Gastrocnemius medialis (tissue), 4 donors: ENCODE results near the gene NRARP. TPM values are rescaled to one million over a fixed set of nuclear protein-coding genes. Genes with fewer than 3 reads are reported as not detected.
"Not testable (repeated sequence)": the region's sequence is repeated elsewhere in the genome, so short reads cannot be mapped to it uniquely, and the experiment has no call there.

Experiments used
- ATAC-seq, 2 donors: fragments of 150-250 bp; one replicate each; pipeline ENCODE4 v1.9.1; 2016
- DNase-seq, 2 donors: peaks; one replicate each; pipeline ENCODE4 v3.0.0-alpha.2; 2019
- H3K27ac ChIP-seq, 4 donors: fragments of 200-600 bp; sonication (generic); 1 replicate in 1 of 4; 2 replicates in 3 of 4; pipeline ENCODE4 v1.5.1; 2016 to 2018; ENCODE audit warnings: mild to moderate bottlenecking in 2 of 4, moderate library complexity in 1 of 4
- H3K27me3 ChIP-seq, 3 donors: fragments of 200-600 bp; sonication (generic) in 2 of 3; 1 replicate in 1 of 3; 2 replicates in 2 of 3; pipeline versions ENCODE4 v1.5.1 to v1.6.0; 2016 to 2019; ENCODE audit warnings: mild to moderate bottlenecking in 1 of 3, moderate library complexity in 1 of 3
- H3K36me3 ChIP-seq, 2 donors: fragments of 200-600 bp; sonication (generic) in 1 of 2; one replicate each; pipeline ENCODE4 v1.5.1; 2017 to 2018
- H3K4me1 ChIP-seq, 2 donors: fragments of 200-600 bp; sonication (generic) in 1 of 2; one replicate each; pipeline ENCODE4 v1.5.1; 2016 to 2017; ENCODE audit warnings: mild to moderate bottlenecking in 2 of 2
- H3K4me3 ChIP-seq, 4 donors: fragments of 200-600 bp; sonication (generic) in 3 of 4; 1 replicate in 1 of 4; 2 replicates in 3 of 4; pipeline ENCODE4 v1.5.1; 2016 to 2019; ENCODE audit warnings: mild to moderate bottlenecking in 2 of 4
- H3K9me3 ChIP-seq, 3 donors: fragments of 200-600 bp; sonication (generic) in 2 of 3; 1 replicate in 1 of 3; 2 replicates in 2 of 3; pipeline ENCODE4 v1.5.1; 2016 to 2019
- POLR2A ChIP-seq, 2 donors: fragments of 450-650 bp; IDR thresholded peaks; one replicate each; pipeline ENCODE4 v1.6.1; 2017; ENCODE audit warnings: antibody characterized with exemption in 2 of 2, mild to moderate bottlenecking in 2 of 2, moderate library complexity in 2 of 2
- in situ Hi-C, 4 donors: fragments of 200-750 bp; cut with MboI; loops; one replicate each; pipeline versions ENCODE4 v1.15.0 to v1.8.0; 2017; ENCODE audit warnings: low sequenced_read_pairs in 4 of 4
- intact Hi-C: fragments of 100-400 bp; cut with DNase I; formaldehyde crosslinking; loops from one replicate; pipeline ENCODE4 v1.15.1; 2023; ENCODE audit warnings: low total_unique reads
- total RNA-seq, 4 donors: library from RNA; depleted of rRNA; stranded (reverse); fragments of >200 nt; gene quantifications; one replicate each; pipeline versions ENCODE4 v1.1.0 to v1.2.3, GENCODE V29; 2016
- TF ChIP-seq, protein P1 (sequence below), 5 experiments: fragments of 450-650 bp in 3 of 5; fragments of 200-600 bp in 2 of 5; sonication (generic) in 2 of 5; IDR thresholded peaks in 4 of 5; conservative IDR thresholded peaks in 1 of 5; 1 replicate in 4 of 5; 2 replicates in 1 of 5; pipeline ENCODE4 v1.5.1; 2016 to 2019; ENCODE audit warnings: antibody characterized with exemption in 5 of 5, mild to moderate bottlenecking in 3 of 5, moderate library complexity in 3 of 5

The NRARP gene
- total RNA-seq, 4 donors from 2014 or later, result 1.9 to 5.4 (median 3.4) TPM

DNA sequence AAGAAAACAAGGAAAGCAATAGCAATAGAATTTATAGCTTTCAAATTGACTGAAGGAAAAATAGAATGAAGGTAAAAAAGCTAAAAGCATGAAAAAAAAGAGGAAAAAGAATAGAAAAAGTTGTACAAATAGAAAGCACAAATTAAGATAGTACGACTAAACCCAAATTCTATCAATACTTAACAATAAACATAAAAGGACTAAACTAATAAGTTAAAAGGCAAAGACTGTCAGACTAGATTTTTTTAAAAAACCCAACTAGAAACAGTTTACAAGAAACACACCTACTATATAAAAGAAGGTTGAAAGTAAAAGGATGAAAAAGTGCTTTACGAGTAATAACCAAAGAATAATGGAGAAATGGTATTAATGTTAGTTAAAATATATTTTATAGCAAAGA, 34.7 kb upstream of the NRARP start:
- no peaks in the 10 kb centered on the region for H3K9me3 ChIP-seq
- intact Hi-C loops (no loop called here), in situ Hi-C loops (no loop called here)
- DNase-seq (no peak), ATAC-seq (no peak)
- H3K4me3 ChIP-seq, result no peak overlapping the region
- H3K4me1 ChIP-seq, result no peaks in the 10 kb centered on the region
- no peak for TF ChIP-seq POLR2A (IDR thresholded peaks at IDR 0.05)
- TF ChIP-seq, protein P1, sequence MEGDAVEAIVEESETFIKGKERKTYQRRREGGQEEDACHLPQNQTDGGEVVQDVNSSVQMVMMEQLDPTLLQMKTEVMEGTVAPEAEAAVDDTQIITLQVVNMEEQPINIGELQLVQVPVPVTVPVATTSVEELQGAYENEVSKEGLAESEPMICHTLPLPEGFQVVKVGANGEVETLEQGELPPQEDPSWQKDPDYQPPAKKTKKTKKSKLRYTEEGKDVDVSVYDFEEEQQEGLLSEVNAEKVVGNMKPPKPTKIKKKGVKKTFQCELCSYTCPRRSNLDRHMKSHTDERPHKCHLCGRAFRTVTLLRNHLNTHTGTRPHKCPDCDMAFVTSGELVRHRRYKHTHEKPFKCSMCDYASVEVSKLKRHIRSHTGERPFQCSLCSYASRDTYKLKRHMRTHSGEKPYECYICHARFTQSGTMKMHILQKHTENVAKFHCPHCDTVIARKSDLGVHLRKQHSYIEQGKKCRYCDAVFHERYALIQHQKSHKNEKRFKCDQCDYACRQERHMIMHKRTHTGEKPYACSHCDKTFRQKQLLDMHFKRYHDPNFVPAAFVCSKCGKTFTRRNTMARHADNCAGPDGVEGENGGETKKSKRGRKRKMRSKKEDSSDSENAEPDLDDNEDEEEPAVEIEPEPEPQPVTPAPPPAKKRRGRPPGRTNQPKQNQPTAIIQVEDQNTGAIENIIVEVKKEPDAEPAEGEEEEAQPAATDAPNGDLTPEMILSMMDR (IDR thresholded peaks at IDR 0.05 in 4 of 5, conservative IDR thresholded peaks at IDR 0.05 in 1 of 5), result no peak
- no peak overlapping the region for H3K27ac ChIP-seq
- H3K36me3 ChIP-seq, result no peaks in the 10 kb centered on the region
- no peaks in the 10 kb centered on the region for H3K27me3 ChIP-seq

GRCh38 chr9:137333016-137333671, 31.1 kb upstream of the NRARP start:
- Histone ChIP-seq H3K27me3 (no peaks in the 10 kb centered on the region), H3K9me3 (no peaks in the 10 kb centered on the region), H3K4me1 (no peaks in the 10 kb centered on the region), H3K27ac (no peak overlapping the region), H3K4me3 (no peak overlapping the region), H3K36me3 (no peaks in the 10 kb centered on the region)
- intact Hi-C loops (no loop called here), in situ Hi-C loops (no loop called here)
- TF ChIP-seq, protein P1 (IDR thresholded peaks at IDR 0.05 in 4 of 5, conservative IDR thresholded peaks at IDR 0.05 in 1 of 5), result no peak
- TF ChIP-seq POLR2A (IDR thresholded peaks at IDR 0.05), result no peak
- no peak for DNase-seq
- no peak for ATAC-seq

GRCh38 chr9:137331929-137332328, 29.9 kb upstream of the NRARP start:
- Histone ChIP-seq H3K4me1 (no peaks in the 10 kb centered on the region), H3K27me3 (no peaks in the 10 kb centered on the region), H3K36me3 (no peaks in the 10 kb centered on the region), H3K9me3 (no peaks in the 10 kb centered on the region), H3K27ac (no peak overlapping the region), H3K4me3 (no peak overlapping the region)
- in situ Hi-C loops, result no loop called here
- no peak for TF ChIP-seq POLR2A (IDR thresholded peaks at IDR 0.05)
- TF ChIP-seq, protein P1 (IDR thresholded peaks at IDR 0.05 in 4 of 5, conservative IDR thresholded peaks at IDR 0.05 in 1 of 5), result no peak
- ATAC-seq (no peak), DNase-seq (no peak)
- intact Hi-C loops, result no loop called here

GRCh38 chr9:137330689-137331088, 28.6 kb upstream of the NRARP start:
- H3K4me1 ChIP-seq, result no peaks in the 10 kb centered on the region
- ATAC-seq, result no peak
- in situ Hi-C loops, result no loop called here
- no peak overlapping the region for H3K4me3 ChIP-seq
- intact Hi-C loops, result no loop called here
- DNase-seq, result no peak
- H3K27ac ChIP-seq, result no peak overlapping the region
- TF ChIP-seq, protein P1 (IDR thresholded peaks at IDR 0.05 in 4 of 5, conservative IDR thresholded peaks at IDR 0.05 in 1 of 5), result no peak
- TF ChIP-seq POLR2A (IDR thresholded peaks at IDR 0.05), result no peak
- H3K27me3 ChIP-seq, result no peaks in the 10 kb centered on the region
- no peaks in the 10 kb centered on the region for H3K9me3 ChIP-seq
- no peaks in the 10 kb centered on the region for H3K36me3 ChIP-seq

DNA sequence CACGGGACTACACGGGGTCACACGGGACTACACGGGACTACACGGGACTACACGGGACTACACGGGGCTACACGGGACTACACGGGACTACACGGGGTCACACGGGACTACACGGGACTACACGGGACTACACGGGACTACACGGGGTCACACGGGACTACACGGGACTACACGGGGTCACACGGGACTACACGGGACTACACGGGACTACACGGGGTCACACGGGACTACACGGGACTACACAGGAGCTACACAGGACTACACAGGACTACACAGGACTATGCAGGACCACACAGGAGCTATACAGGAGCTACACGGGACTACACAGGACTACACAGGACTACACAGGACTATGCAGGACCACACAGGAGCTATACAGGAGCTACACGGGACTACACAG, 27.5 kb upstream of the NRARP start:
- H3K27ac ChIP-seq, intact Hi-C loops, H3K9me3 ChIP-seq, H3K4me1 ChIP-seq, H3K4me3 ChIP-seq, H3K27me3 ChIP-seq, ATAC-seq, DNase-seq, in situ Hi-C loops, H3K36me3 ChIP-seq: not testable (repeated sequence)

GRCh38 chr9:137327641-137328550, 25.8 kb upstream of the NRARP start:
- H3K4me3 ChIP-seq, H3K27ac ChIP-seq, intact Hi-C loops, H3K9me3 ChIP-seq, H3K36me3 ChIP-seq, H3K27me3 ChIP-seq, ATAC-seq, in situ Hi-C loops, DNase-seq, H3K4me1 ChIP-seq: not testable (repeated sequence)
